ENCODE results near the gene COL25A1. TPM values are rescaled to one million over a fixed set of nuclear protein-coding genes. Genes with fewer than 3 reads are reported as not detected.

Gene COL25A1
- total RNA-seq, 1 donor: 6.9 TPM

DNA sequence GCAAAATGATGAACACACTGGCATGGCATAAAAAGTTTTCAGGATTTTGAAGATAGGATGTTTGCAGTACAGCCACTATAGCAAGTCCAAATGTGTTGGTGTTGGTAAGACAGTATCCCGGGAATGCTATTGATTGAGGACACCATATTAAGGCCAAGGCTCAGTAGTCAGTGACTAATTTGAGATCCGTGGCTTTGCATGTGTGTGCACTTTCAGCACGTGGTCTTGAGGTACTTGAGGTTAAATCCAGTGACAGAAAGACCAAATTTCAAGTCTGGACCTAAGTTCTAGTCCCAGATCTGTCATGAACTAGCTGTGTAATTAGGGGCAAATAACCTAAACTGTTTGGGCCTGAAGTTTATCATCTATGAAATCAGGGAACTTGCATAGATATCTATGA is 463.1 kb downstream of the COL25A1 start:
- TF ChIP-seq, protein P1, sequence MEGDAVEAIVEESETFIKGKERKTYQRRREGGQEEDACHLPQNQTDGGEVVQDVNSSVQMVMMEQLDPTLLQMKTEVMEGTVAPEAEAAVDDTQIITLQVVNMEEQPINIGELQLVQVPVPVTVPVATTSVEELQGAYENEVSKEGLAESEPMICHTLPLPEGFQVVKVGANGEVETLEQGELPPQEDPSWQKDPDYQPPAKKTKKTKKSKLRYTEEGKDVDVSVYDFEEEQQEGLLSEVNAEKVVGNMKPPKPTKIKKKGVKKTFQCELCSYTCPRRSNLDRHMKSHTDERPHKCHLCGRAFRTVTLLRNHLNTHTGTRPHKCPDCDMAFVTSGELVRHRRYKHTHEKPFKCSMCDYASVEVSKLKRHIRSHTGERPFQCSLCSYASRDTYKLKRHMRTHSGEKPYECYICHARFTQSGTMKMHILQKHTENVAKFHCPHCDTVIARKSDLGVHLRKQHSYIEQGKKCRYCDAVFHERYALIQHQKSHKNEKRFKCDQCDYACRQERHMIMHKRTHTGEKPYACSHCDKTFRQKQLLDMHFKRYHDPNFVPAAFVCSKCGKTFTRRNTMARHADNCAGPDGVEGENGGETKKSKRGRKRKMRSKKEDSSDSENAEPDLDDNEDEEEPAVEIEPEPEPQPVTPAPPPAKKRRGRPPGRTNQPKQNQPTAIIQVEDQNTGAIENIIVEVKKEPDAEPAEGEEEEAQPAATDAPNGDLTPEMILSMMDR (IDR thresholded peaks at IDR 0.05; ENCODE audit: insufficient read depth, low read depth, low read length): no peak
- no peak overlapping the region for H3K4me3 ChIP-seq (ENCODE audit: low read depth, low read length)
- DNase-seq (ENCODE audit: low read depth): no peak

- TF ChIP-seq, protein P1 (IDR thresholded peaks at IDR 0.05; ENCODE audit: insufficient read depth, low read depth, low read length): no peak
- no peak overlapping the region for H3K4me3 ChIP-seq (ENCODE audit: low read depth, low read length)
- no peak for DNase-seq (ENCODE audit: low read depth)
Observed at GRCh38 chr4:108838451-108838850, 464.0 kb downstream of the COL25A1 start.

DNA sequence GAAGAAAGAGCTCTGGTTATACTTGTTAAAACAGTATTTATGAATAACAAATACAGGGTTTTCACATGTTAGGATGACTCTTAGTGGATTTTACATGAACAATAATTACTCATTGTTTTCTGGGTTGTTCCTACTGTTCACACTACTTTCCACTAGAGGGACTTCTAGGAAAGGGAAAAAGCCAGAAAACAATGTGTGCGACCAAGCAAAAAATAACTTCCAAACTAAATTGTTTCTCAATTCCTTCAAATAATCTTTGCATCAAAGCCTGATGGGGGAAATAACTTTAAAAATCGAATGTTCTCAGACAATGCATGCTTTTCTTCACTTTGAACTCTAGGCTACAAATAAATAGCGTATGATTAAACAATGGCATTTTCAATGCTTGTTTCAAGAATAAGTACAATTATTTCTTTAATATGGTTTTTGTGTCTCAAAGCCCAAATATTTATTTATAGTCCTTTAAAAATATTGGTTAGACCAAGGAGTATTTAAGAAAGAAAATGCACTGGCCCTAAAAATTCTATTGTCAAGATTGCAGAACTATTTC is 467.5 kb downstream of the COL25A1 start:
- DNase-seq (ENCODE audit: low read depth): peak; percentile 65
- H3K4me3 ChIP-seq (ENCODE audit: low read depth, low read length): no peak overlapping the region
- TF ChIP-seq, protein P1 (IDR thresholded peaks at IDR 0.05; ENCODE audit: insufficient read depth, low read depth, low read length): peak; percentile 79

GRCh38 chr4:108834166-108834834 is 468.2 kb downstream of the COL25A1 start:
- DNase-seq (ENCODE audit: low read depth): peak; percentile 13
- H3K4me3 ChIP-seq (ENCODE audit: low read depth, low read length): no peak overlapping the region
- TF ChIP-seq, protein P1 (IDR thresholded peaks at IDR 0.05; ENCODE audit: insufficient read depth, low read depth, low read length): no peak

DNA sequence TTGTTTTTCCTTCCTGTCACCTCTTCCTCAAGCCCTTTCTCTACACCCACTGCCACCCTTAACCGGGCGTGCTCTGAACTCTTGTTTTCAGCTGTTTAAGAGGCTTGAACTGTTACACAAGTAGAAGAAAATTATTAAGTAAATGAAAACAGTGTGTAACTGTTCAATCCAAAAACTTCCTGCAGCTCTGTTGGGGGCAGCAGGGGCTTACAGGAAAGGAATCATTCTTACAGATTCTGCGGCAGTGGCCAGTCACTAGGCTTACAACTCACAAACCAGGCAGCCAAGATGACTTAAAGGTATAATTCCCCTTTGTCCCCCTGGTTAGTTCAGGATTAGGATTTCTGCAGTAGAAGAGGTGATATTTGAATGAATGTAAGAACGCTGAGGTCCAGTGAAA is 469.4 kb downstream of the COL25A1 start:
- DNase-seq (ENCODE audit: low read depth): no peak
- TF ChIP-seq, protein P1 (IDR thresholded peaks at IDR 0.05; ENCODE audit: insufficient read depth, low read depth, low read length): no peak
- H3K4me3 ChIP-seq (ENCODE audit: low read depth, low read length): no peak overlapping the region

- H3K4me3 ChIP-seq (ENCODE audit: low read depth, low read length): no peak overlapping the region
- TF ChIP-seq, protein P1 (IDR thresholded peaks at IDR 0.05; ENCODE audit: insufficient read depth, low read depth, low read length): no peak
- DNase-seq (ENCODE audit: low read depth): no peak
Observed at GRCh38 chr4:108831886-108832285, 470.6 kb downstream of the COL25A1 start.
